GM18508 (cell line): ENCODE results near the gene ZGPAT.

ENCODE experiments used
- ATAC-seq: cut with Tn5 transposase; IDR thresholded peaks from one replicate; pipeline ENCODE4 v1.9.1; 2021; ENCODE audit warnings: moderate number of reproducible peaks; ENCODE audit not compliant: insufficient read depth, unreplicated experiment

Gene ZGPAT

GRCh38 chr20:63742381-63743024 lies 34.7 kb downstream of the ZGPAT start:
- no peak for ATAC-seq

GRCh38 chr20:63743210-63743970 lies 35.6 kb downstream of the ZGPAT start:
- ATAC-seq = no peak

- no peak for ATAC-seq
Measured at GRCh38 chr20:63744158-63744557, 36.3 kb downstream of the ZGPAT start.

GRCh38 chr20:63744574-63745423 lies 37.0 kb downstream of the ZGPAT start:
- ATAC-seq = no peak

GRCh38 chr20:63745424-63745805 lies 37.6 kb downstream of the ZGPAT start:
- ATAC-seq = no peak

GRCh38 chr20:63745961-63746731 lies 38.3 kb downstream of the ZGPAT start:
- ATAC-seq = no peak

- ATAC-seq = no peak
Measured at GRCh38 chr20:63746751-63747315, 39.0 kb downstream of the ZGPAT start.

- ATAC-seq = no peak
Measured at GRCh38 chr20:63747622-63748069, 39.8 kb downstream of the ZGPAT start.

GRCh38 chr20:63748070-63748933 lies 40.5 kb downstream of the ZGPAT start:
- no peak for ATAC-seq

- ATAC-seq = no peak
Measured at GRCh38 chr20:63748934-63749270, 41.1 kb downstream of the ZGPAT start.

- ATAC-seq = no peak
Measured at GRCh38 chr20:63749597-63750508, 42.0 kb downstream of the ZGPAT start.

GRCh38 chr20:63750807-63751470 lies 43.1 kb downstream of the ZGPAT start:
- no peak for ATAC-seq

- ATAC-seq = no peak
Measured at GRCh38 chr20:63751471-63752271, 43.8 kb downstream of the ZGPAT start.

GRCh38 chr20:63752411-63753101 lies 44.7 kb downstream of the ZGPAT start:
- ATAC-seq = no peak

- ATAC-seq = no peak
Measured at GRCh38 chr20:63753381-63753780, 45.5 kb downstream of the ZGPAT start.

GRCh38 chr20:63754008-63754407 lies 46.2 kb downstream of the ZGPAT start:
- no peak for ATAC-seq
